NCI-H82 treated with DMSO at 0.1 percent for 48 hours (cell line): Measurements from ENCODE around the gene CACNA2D3.

Experiments
- DNase-seq: peaks from one replicate; lab custom pipeline; 2025; ENCODE audit not compliant: unreplicated experiment; lab: John Stamatoyannopoulos, UW

The CACNA2D3 gene

GRCh38 chr3:54936561-54936960 lies 814.2 kb downstream of the CACNA2D3 start:
- DNase-seq, result no peak

GRCh38 chr3:54939557-54940300 lies 817.4 kb downstream of the CACNA2D3 start:
- no peak for DNase-seq

- no peak for DNase-seq
Observed at GRCh38 chr3:54940971-54941370, 818.6 kb downstream of the CACNA2D3 start.

GRCh38 chr3:54941690-54942362 lies 819.5 kb downstream of the CACNA2D3 start:
- DNase-seq, result no peak

DNA sequence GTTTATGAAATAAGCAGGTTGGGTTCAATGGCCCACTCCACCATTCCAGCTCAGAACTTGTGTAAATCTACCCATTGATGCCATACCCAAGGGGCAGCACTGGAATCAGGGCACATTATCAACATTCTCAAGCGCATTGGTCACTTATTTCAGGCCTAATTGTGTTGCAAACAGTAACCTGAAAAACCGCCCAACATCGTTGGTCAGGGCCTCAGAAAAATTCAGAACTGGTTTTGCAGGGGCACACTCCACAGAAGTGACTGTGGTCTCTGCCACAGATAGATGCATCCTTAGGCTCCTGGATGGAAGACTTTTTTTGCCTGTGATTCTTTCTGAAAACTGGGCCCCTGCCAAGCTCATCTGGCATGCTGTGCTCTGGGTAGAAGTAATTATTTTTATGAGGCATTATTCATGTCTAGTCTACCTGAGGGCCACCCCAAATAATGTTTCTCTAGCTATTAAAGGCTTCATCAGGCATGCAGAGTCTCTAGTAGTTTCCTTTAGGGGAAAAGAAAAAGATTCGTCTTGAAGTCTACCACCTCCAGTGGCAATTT lies 827.2 kb downstream of the CACNA2D3 start:
- no peak for DNase-seq

GRCh38 chr3:54950391-54951003 lies 828.1 kb downstream of the CACNA2D3 start:
- no peak for DNase-seq

DNA sequence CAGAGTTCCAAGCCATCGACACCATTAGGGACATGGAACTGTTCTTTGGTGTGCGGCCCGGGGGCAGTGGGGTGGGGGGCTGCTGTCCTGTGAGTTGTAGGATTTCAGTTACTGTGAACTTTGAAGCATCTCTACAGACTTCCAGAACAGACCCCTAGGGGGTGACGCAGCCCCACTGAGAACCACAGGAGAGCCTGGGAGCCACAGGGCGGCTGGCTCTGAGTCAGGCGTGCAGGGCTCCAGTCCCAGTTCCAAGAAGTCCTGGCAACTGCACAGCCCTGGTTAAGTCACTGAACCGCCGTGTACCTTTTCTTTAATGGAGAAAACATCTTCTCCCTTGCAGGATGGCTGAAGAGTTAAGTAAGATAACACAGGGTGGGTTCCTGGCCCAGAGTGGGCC lies 829.1 kb downstream of the CACNA2D3 start:
- no peak for DNase-seq

DNA sequence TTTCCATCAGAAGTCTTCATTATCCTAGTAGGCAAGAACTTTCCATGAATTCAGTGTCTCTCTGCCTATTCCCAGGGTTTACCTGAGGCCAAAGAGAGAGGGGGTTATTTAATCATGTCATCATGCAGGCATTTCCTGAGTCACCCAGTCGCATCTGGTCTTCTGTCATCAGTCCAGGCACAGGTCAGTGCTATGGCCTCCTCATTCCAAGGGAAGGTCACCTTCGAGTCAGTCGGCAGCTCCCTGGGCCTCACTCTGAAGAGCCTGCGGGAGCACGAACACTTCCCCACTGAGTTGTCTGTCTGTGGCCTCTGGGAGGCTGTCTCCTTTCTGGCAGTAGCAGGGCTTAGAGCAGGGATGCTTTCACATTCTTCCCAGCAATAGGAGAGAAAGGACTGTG lies 831.7 kb downstream of the CACNA2D3 start:
- DNase-seq, result no peak

DNA sequence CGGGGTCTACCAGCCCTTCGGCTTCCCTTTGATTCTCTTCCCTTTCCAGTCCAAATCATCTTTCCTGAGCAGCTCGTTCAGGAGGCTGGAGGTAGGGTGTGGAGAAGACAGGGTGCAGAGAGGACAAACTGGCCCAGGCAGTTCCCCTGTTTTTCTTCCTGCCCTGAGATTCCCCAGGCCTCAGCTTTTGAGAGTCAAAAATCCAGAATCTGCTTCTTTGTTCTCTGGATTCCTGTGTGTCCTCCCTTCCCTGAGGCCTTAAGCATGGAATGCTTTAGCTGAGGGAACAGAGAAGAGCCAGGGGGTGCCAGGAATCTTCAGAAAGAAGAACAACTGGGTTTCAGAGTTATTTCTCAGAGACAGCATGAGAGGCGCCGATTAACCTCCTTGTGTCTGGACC lies 832.2 kb downstream of the CACNA2D3 start:
- no peak for DNase-seq

DNA sequence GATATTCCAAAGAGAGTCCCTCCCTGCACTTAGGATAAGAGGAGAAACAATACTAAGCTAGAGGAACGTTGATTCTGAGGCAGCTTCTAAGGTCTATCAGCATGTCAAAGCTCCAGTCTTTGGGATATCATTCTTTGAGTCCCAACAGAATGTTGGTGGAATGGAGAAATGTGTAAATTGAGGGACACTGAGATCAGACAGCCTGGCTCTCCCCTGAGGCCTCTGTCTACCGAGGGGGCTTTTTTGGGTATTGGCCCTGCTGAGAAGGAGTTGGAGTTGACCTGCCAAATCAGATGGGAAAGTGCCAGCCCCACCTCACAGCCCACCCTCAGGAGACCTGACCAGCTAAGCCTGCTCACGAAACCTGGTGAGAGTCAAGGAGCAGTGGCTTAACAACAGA lies 833.1 kb downstream of the CACNA2D3 start:
- DNase-seq, result no peak

GRCh38 chr3:54955941-54956340 lies 833.6 kb downstream of the CACNA2D3 start:
- DNase-seq, result no peak

- DNase-seq, result no peak
Observed at GRCh38 chr3:54957711-54958110, 835.4 kb downstream of the CACNA2D3 start.

GRCh38 chr3:54960082-54960481 lies 837.7 kb downstream of the CACNA2D3 start:
- DNase-seq, result no peak

GRCh38 chr3:54960701-54961100 lies 838.3 kb downstream of the CACNA2D3 start:
- DNase-seq, result no peak

GRCh38 chr3:54962200-54962599 lies 839.8 kb downstream of the CACNA2D3 start:
- no peak for DNase-seq

GRCh38 chr3:54963641-54964040 lies 841.3 kb downstream of the CACNA2D3 start:
- no peak for DNase-seq

- DNase-seq, result no peak
Observed at GRCh38 chr3:54964081-54964480, 841.7 kb downstream of the CACNA2D3 start.

- no peak for DNase-seq
Observed at GRCh38 chr3:54965746-54966145, 843.4 kb downstream of the CACNA2D3 start.

GRCh38 chr3:54966979-54967378 lies 844.6 kb downstream of the CACNA2D3 start:
- no peak for DNase-seq

- DNase-seq, result no peak
Observed at GRCh38 chr3:54967731-54968161, 845.4 kb downstream of the CACNA2D3 start.

DNA sequence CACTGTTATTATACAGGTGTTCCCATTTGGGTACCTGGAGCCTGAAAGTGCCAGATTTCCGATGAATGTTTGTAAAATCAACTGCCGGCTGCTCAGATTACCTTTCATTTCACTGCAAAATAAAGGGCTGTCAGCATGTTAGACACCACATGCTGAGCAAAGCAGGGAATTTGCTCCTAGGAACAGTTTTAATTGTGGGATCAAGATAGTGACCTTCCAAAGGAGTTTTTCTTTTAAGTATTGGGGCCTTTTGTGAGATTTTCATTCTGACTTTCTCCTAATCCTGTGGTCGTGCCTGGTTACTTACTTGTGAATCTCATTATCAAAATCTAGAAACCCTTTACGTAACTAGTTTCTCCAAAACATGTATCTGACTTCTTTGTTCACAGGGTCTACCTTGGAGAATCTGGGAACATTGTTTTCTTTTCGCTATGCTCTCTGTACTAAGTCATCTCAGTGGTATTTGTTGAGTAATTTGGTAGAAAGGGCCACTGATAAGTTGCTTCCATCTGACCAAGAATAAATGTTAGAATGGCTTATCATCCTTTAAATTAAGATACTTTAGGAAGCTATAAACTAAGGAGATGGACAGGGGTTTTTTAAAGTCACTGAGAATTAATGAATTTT lies 846.3 kb downstream of the CACNA2D3 start:
- no peak for DNase-seq
